GM12891 (cell line): Measurements from ENCODE around the gene DGKI.

Experiments
- POLR2A ChIP-seq: IDR thresholded peaks from 2 replicates; pipeline ENCODE4 v1.6.1; 2011; ENCODE audit warnings: low read depth, low read length, control low read depth
- POLR2AphosphoS5 ChIP-seq: IDR thresholded peaks from 2 replicates; pipeline ENCODE4 v1.6.1; 2011; ENCODE audit warnings: low read depth, low read length, control low read depth
- POU2F2 ChIP-seq: IDR thresholded peaks from 2 replicates; pipeline ENCODE4 v1.6.1; 2011; ENCODE audit warnings: low read depth, mild to moderate bottlenecking, control low read depth, low read length, moderate library complexity
- SPI1 ChIP-seq: IDR thresholded peaks from 2 replicates; pipeline ENCODE4 v1.6.1; 2011; ENCODE audit warnings: low read depth, low read length, control low read depth
- TAF1 ChIP-seq: IDR thresholded peaks from 2 replicates; pipeline ENCODE4 v1.6.1; 2011; ENCODE audit warnings: low read depth, low read length, control low read depth

GRCh38 chr7:137636376-137636775 lies 210.4 kb downstream of the DGKI start:
- TF ChIP-seq POLR2A (no peak), TAF1 (no peak), POLR2AphosphoS5 (no peak), POU2F2 (no peak), SPI1 (no peak)
